DND-41 (cell line): ENCODE data around the gene MCTP1.

ENCODE experiments used
- EZH2 ChIP-seq: IDR thresholded peaks from 3 replicates; pipeline ENCODE4 v1.6.1; 2012; ENCODE audit warnings: borderline replicate concordance, low read depth, mild to moderate bottlenecking, moderate library complexity, low read length, inconsistent platforms; ENCODE audit not compliant: severe bottlenecking
- TF ChIP-seq, protein P1 (sequence below): IDR thresholded peaks from 2 replicates; pipeline ENCODE4 v1.5.1; 2012; ENCODE audit warnings: borderline replicate concordance, low read length, moderate library complexity, mild to moderate bottlenecking; ENCODE audit not compliant: poor library complexity, severe bottlenecking; ENCODE audit errors: extremely low read depth

DNA sequence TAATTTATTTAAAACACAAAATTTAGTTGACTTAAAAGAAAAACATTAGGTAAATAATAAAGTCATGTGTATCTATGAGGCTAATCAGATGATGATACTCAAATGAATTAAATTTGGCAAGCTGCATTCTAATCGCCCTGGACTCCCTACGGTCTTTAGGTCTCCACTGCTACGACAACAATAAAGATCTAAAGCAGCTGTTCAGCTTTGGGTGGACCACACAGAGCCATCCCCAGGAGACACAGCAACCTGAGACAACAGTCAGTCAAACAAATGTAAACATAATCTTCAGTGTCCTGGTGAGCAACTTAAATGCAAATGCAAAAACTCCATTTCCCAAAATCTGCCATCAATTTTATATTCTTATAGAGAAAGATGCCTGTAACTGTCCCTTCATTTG is 65.5 kb downstream of the MCTP1 start:
- TF ChIP-seq, protein P1, sequence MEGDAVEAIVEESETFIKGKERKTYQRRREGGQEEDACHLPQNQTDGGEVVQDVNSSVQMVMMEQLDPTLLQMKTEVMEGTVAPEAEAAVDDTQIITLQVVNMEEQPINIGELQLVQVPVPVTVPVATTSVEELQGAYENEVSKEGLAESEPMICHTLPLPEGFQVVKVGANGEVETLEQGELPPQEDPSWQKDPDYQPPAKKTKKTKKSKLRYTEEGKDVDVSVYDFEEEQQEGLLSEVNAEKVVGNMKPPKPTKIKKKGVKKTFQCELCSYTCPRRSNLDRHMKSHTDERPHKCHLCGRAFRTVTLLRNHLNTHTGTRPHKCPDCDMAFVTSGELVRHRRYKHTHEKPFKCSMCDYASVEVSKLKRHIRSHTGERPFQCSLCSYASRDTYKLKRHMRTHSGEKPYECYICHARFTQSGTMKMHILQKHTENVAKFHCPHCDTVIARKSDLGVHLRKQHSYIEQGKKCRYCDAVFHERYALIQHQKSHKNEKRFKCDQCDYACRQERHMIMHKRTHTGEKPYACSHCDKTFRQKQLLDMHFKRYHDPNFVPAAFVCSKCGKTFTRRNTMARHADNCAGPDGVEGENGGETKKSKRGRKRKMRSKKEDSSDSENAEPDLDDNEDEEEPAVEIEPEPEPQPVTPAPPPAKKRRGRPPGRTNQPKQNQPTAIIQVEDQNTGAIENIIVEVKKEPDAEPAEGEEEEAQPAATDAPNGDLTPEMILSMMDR = no peak
- TF ChIP-seq EZH2 = no peak
